GM19035 (cell line): ENCODE results near the gene TSPAN12.

Experiments used
- ATAC-seq: cut with Tn5 transposase; IDR thresholded peaks from one replicate; pipeline ENCODE4 v1.9.1; 2021; ENCODE audit not compliant: unreplicated experiment

TSPAN12 gene

GRCh38 chr7:120843109-120843508, 14.8 kb downstream of the TSPAN12 start:
- ATAC-seq: no peak

GRCh38 chr7:120842121-120842621, 15.8 kb downstream of the TSPAN12 start:
- no peak for ATAC-seq

- no peak for ATAC-seq
These were observed 16.3 kb downstream of the TSPAN12 start for GRCh38 chr7:120841608-120842007.

- ATAC-seq: peak; percentile 74
These were observed 19.7 kb downstream of the TSPAN12 start for GRCh38 chr7:120838281-120838682.

- ATAC-seq: no peak
These were observed 20.3 kb downstream of the TSPAN12 start for GRCh38 chr7:120837599-120837998.

GRCh38 chr7:120836556-120837115, 21.3 kb downstream of the TSPAN12 start:
- no peak for ATAC-seq

GRCh38 chr7:120834726-120835125, 23.2 kb downstream of the TSPAN12 start:
- no peak for ATAC-seq

GRCh38 chr7:120833546-120833945, 24.4 kb downstream of the TSPAN12 start:
- ATAC-seq: no peak

- ATAC-seq: no peak
These were observed 25.1 kb downstream of the TSPAN12 start for GRCh38 chr7:120832803-120833202.

- no peak for ATAC-seq
These were observed 26.7 kb downstream of the TSPAN12 start for GRCh38 chr7:120831260-120831659.

- no peak for ATAC-seq
These were observed 28.5 kb downstream of the TSPAN12 start for GRCh38 chr7:120829487-120829886.

- ATAC-seq: no peak
These were observed 29.4 kb downstream of the TSPAN12 start for GRCh38 chr7:120828528-120828927.

- no peak for ATAC-seq
These were observed 30.4 kb downstream of the TSPAN12 start for GRCh38 chr7:120827371-120828118.

GRCh38 chr7:120825576-120825975, 32.4 kb downstream of the TSPAN12 start:
- no peak for ATAC-seq

- ATAC-seq: no peak
These were observed 32.8 kb downstream of the TSPAN12 start for GRCh38 chr7:120825152-120825551.

- ATAC-seq: no peak
These were observed 38.1 kb downstream of the TSPAN12 start for GRCh38 chr7:120819861-120820260.

GRCh38 chr7:120817851-120818250, 40.1 kb downstream of the TSPAN12 start:
- ATAC-seq: no peak

- ATAC-seq: no peak
These were observed 43.5 kb downstream of the TSPAN12 start for GRCh38 chr7:120814253-120814939.

GRCh38 chr7:120813546-120814252, 44.2 kb downstream of the TSPAN12 start:
- no peak for ATAC-seq

GRCh38 chr7:120813089-120813488, 44.9 kb downstream of the TSPAN12 start:
- no peak for ATAC-seq

- ATAC-seq: no peak
These were observed 48.7 kb downstream of the TSPAN12 start for GRCh38 chr7:120809260-120809659.
